Liver (tissue), 9 donors: ENCODE data around the gene LINC00305. TPM values are rescaled to one million over a fixed set of nuclear protein-coding genes. Genes with fewer than 3 reads are reported as not detected.

ENCODE experiments used
- DNase-seq: peaks from one replicate; pipeline ENCODE4 v3.0.0-alpha.2; 2017; ENCODE audit warnings: low spot score
- H3K27ac ChIP-seq, 2 donors: one replicate each; pipeline ENCODE4 v1.7.0; 2013; ENCODE audit warnings: inconsistent platforms in 2 of 2, low read length in 2 of 2, control low read depth in 1 of 2, low read depth in 1 of 2, mild to moderate bottlenecking in 1 of 2
- H3K27me3 ChIP-seq, 4 donors: one replicate each; pipeline versions ENCODE4 v1.6.1 to v1.7.0; 2013; ENCODE audit warnings: low read length in 3 of 4, inconsistent platforms in 1 of 4, mild to moderate bottlenecking in 1 of 4, moderate library complexity in 1 of 4; ENCODE audit not compliant: control insufficient read depth in 4 of 4, insufficient read depth in 4 of 4
- H3K36me3 ChIP-seq, 4 donors: one replicate each; pipeline versions ENCODE4 v1.6.1 to v1.7.0; 2013; ENCODE audit warnings: low read length in 3 of 4, mild to moderate bottlenecking in 3 of 4, low read depth in 1 of 4, moderate library complexity in 1 of 4; ENCODE audit not compliant: control insufficient read depth in 4 of 4, insufficient read depth in 3 of 4
- H3K4me1 ChIP-seq, 4 donors: one replicate each; pipeline versions ENCODE4 v1.6.1 to v1.7.0; 2013; ENCODE audit warnings: low read length in 3 of 4, mild to moderate bottlenecking in 3 of 4, moderate library complexity in 1 of 4; ENCODE audit not compliant: control insufficient read depth in 4 of 4, insufficient read depth in 4 of 4
- H3K4me3 ChIP-seq, 3 donors: one replicate each; pipeline versions ENCODE4 v1.6.1 to v1.7.0; 2013; ENCODE audit warnings: low read length in 3 of 3, control low read depth in 1 of 3, low read depth in 1 of 3, mild to moderate bottlenecking in 1 of 3
- H3K9ac ChIP-seq, 2 donors: one replicate each; pipeline ENCODE4 v1.7.0; 2013; ENCODE audit warnings: low read length in 2 of 2, mild to moderate bottlenecking in 2 of 2, moderate library complexity in 2 of 2, control low read depth in 1 of 2, low read depth in 1 of 2
- H3K9me3 ChIP-seq, 4 donors: one replicate each; pipeline versions ENCODE4 v1.6.1 to v1.7.0; 2013; ENCODE audit warnings: low read length in 3 of 4; ENCODE audit not compliant: control insufficient read depth in 4 of 4
- ATF3 ChIP-seq: IDR thresholded peaks from 2 replicates; pipeline ENCODE4 v1.6.1; 2016; ENCODE audit warnings: antibody characterized with exemption
- FOXA1 ChIP-seq: IDR thresholded peaks from 2 replicates; pipeline ENCODE4 v1.6.1; 2016; ENCODE audit warnings: antibody characterized with exemption
- FOXA2 ChIP-seq: IDR thresholded peaks from 2 replicates; pipeline ENCODE4 v1.6.1; 2016; ENCODE audit warnings: antibody characterized with exemption
- HNF4A ChIP-seq, 2 donors: conservative IDR thresholded peaks; 2 replicates each; pipeline ENCODE4 v1.6.1; 2016; ENCODE audit warnings: antibody characterized with exemption in 2 of 2, mild to moderate bottlenecking in 2 of 2
- HNF4G ChIP-seq: IDR thresholded peaks from 2 replicates; pipeline ENCODE4 v1.6.1; 2016; ENCODE audit warnings: antibody characterized with exemption
- JUND ChIP-seq, 2 donors: IDR thresholded peaks; 2 replicates each; pipeline ENCODE4 v1.6.1; 2016; ENCODE audit warnings: antibody characterized with exemption in 2 of 2
- NR2F2 ChIP-seq: IDR thresholded peaks from 2 replicates; pipeline ENCODE4 v1.6.1; 2016; ENCODE audit warnings: antibody characterized with exemption
- RAD21 ChIP-seq, 2 donors: IDR thresholded peaks; 2 replicates each; pipeline ENCODE4 v1.6.1; 2016; ENCODE audit warnings: antibody characterized with exemption in 2 of 2, mild to moderate bottlenecking in 2 of 2
- REST ChIP-seq: IDR thresholded peaks from 2 replicates; pipeline ENCODE4 v1.6.1; 2016; ENCODE audit warnings: antibody characterized with exemption, mild to moderate bottlenecking
- RXRA ChIP-seq, 2 donors: IDR thresholded peaks; 2 replicates each; pipeline ENCODE4 v1.6.1; 2017 to 2018; ENCODE audit warnings: antibody characterized with exemption in 2 of 2, mild to moderate bottlenecking in 1 of 2
- YY1 ChIP-seq: IDR thresholded peaks from 2 replicates; pipeline ENCODE4 v1.6.1; 2016; ENCODE audit warnings: antibody characterized with exemption, mild to moderate bottlenecking
- WGBS: extraction: QIAGEN DNeasy Blood & Tissue Kit; methylation state at CpG from one replicate; pipeline ENCODE4 v1.1.7; 2013; 5-methylcytosine and 5-hydroxymethylcytosine counted together
- polyA plus RNA-seq, 2 donors: library from polyadenylated mRNA; stranded (reverse) in 1 of 2; unstranded in 1 of 2; fragments of 200-250 nt in 1 of 2; fragments of >200 nt in 1 of 2; fragmentation: Nextera tagmentation in 1 of 2; extraction: Ambion mirVana in 1 of 2; gene quantifications; one replicate each; pipeline versions ENCODE4 v1.2.1 to v1.2.3, GENCODE V29; 2013 to 2015
- total RNA-seq, 2 donors: library from RNA; depleted of rRNA; stranded (reverse); fragments of >200 nt; gene quantifications; one replicate each; pipeline ENCODE4 v1.2.3, GENCODE V29; 2014
- donor health status: healthy.
- donor health status: healthy.
- donor health status: healthy.
- donor health status: healthy.
- donor health status: healthy.

The LINC00305 gene
- total and polyA plus RNA-seq, 4 donors, result 0.84 TPM; not detected in 3

DNA sequence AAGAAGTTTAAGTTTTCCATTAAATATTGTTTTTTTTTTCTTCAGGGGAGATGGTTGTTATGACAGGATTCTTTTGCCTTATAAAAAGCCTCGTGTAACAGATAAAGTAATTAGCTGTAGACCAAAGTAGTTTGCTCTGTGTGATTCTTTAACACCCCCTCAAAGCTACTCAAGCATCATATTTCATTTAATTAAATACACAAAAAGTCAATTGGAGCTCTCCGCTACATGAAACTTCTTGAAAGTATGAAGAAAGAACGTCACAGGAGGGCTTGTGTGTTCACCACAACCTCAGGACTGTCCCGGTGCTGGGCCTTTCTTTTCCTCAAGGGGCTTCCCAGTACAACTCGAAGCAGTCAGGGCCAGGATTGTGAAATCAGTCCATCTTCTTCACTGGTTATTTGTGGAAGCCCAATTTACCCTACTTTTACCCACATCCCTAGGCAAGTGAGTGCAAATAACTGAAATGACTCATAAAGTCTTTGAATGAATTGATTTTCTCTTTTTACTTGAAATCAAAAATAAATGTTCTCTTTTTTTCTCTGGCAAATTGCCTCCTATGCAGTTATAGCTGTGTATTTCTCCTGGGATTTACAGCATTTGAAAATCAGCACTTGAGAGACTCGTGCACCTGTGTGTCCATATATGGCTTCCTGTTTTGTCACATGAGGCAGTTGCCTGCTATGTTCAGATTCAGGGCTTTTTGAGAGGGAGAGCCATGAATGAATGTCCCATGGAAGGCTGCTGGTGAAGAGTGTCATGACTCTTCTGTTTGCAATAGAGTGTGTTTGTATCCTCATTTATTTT, 48.6 kb downstream of the LINC00305 start:
- Histone ChIP-seq H3K27me3 (no peaks in the 10 kb centered on the region), H3K36me3 (no peaks in the 10 kb centered on the region), H3K9me3 (no peaks in the 10 kb centered on the region), H3K9ac (no peak overlapping the region), H3K27ac (no peak overlapping the region), H3K4me1 (no peaks in the 10 kb centered on the region), H3K4me3 (no peak overlapping the region)
- no peak for DNase-seq
- TF ChIP-seq REST, result no peak
- no peak for TF ChIP-seq NR2F2
- no peak for TF ChIP-seq RAD21 (IDR thresholded peaks at IDR 0.05)
- no peak for TF ChIP-seq FOXA2
- TF ChIP-seq ATF3, result no peak
- TF ChIP-seq HNF4A (conservative IDR thresholded peaks at IDR 0.05), result no peak
- no peak for TF ChIP-seq FOXA1
- no peak for TF ChIP-seq RXRA (IDR thresholded peaks at IDR 0.05)
- 75% methylated on average over 6 of the region's 6 CpGs for WGBS

GRCh38 chr18:64099244-64099643, 49.6 kb downstream of the LINC00305 start:
- no peak for TF ChIP-seq HNF4G
- no peak for TF ChIP-seq YY1
- Histone ChIP-seq H3K27me3 (no peaks in the 10 kb centered on the region), H3K36me3 (no peaks in the 10 kb centered on the region), H3K27ac (no peak overlapping the region), H3K9me3 (no peaks in the 10 kb centered on the region), H3K4me3 (no peak overlapping the region), H3K4me1 (no peaks in the 10 kb centered on the region), H3K9ac (no peak overlapping the region)
- DNase-seq, result no peak
- WGBS, result 88% methylated on average over 3 of the region's 3 CpGs

- Histone ChIP-seq H3K36me3 (no peaks in the 10 kb centered on the region), H3K27me3 (no peaks in the 10 kb centered on the region), H3K9me3 (no peaks in the 10 kb centered on the region), H3K4me3 (no peak overlapping the region), H3K4me1 (no peaks in the 10 kb centered on the region), H3K9ac (no peak overlapping the region), H3K27ac (no peak overlapping the region)
- WGBS, result 59% methylated on average over 3 of the region's 3 CpGs
- no peak for DNase-seq
- no peak for TF ChIP-seq JUND (IDR thresholded peaks at IDR 0.05)
- TF ChIP-seq RAD21 (IDR thresholded peaks at IDR 0.05), result peak; percentile 58 to 61
Observed at GRCh38 chr18:64097497-64097896, 51.4 kb downstream of the LINC00305 start.
